IMR-90 (cell line): ENCODE results near the gene FLT1. TPM values are rescaled to one million over a fixed set of nuclear protein-coding genes. Genes with fewer than 3 reads are reported as not detected.

Source experiments
- ATAC-seq: fragments of 200-7000 bp; cut with Tn5 transposase; 2 replicates; pipeline ENCODE4 v1.9.1; 2020; ENCODE audit warnings: low read depth, mild to moderate bottlenecking, moderate library complexity
- BruUV-seq: library from RNA; stranded (reverse); fragments of 400-500 nt; replicated peaks from 2 replicates; lab custom pipeline; 2021; lab: Mats Ljungman, UMichigan
- CTCF ChIA-PET: fragments of 300-600 bp; formaldehyde crosslinking; extraction: SDS; loops from one replicate; lab custom pipeline; 2021; ENCODE audit warnings: antibody characterized with exemption; lab: Yijun Ruan, JAX
- POLR2A ChIA-PET: fragments of 300-600 bp; sonication (Branson Sonifier 250); formaldehyde crosslinking; loops from one replicate; lab custom pipeline; 2022; ENCODE audit warnings: antibody characterized with exemption; ENCODE audit not compliant: unreplicated experiment; lab: Charles Lee
- DNase-seq: peaks from one replicate; pipeline ENCODE4 v3.0.0; 2013
- H2AFZ ChIP-seq: replicated peaks from 2 replicates; pipeline ENCODE3; 2013; ENCODE audit warnings: low read length, mild to moderate bottlenecking; ENCODE audit not compliant: poor library complexity
- H2AK5ac ChIP-seq: 2 replicates; pipeline ENCODE4 v1.6.1; 2013; ENCODE audit warnings: low read depth, low read length, inconsistent platforms
- H2AK9ac ChIP-seq: replicated peaks from 2 replicates; pipeline ENCODE3; 2013; ENCODE audit warnings: mild to moderate bottlenecking, low read depth, low read length, moderate library complexity; ENCODE audit not compliant: poor library complexity
- H2BK120ac ChIP-seq: 2 replicates; pipeline ENCODE4 v1.6.1; 2013; ENCODE audit warnings: low read depth, low read length, inconsistent platforms
- H2BK15ac ChIP-seq: 3 replicates; pipeline ENCODE4 v1.6.1; 2013; ENCODE audit warnings: low read depth, low read length, inconsistent platforms
- H2BK20ac ChIP-seq: 2 replicates; pipeline ENCODE4 v1.6.1; 2013; ENCODE audit warnings: low read depth, mild to moderate bottlenecking, inconsistent platforms, low read length, moderate library complexity
- H2BK5ac ChIP-seq: 2 replicates; pipeline ENCODE4 v1.6.1; 2013; ENCODE audit warnings: mild to moderate bottlenecking, low read depth, low read length, inconsistent platforms; ENCODE audit not compliant: poor library complexity, severe bottlenecking
- H3K14ac ChIP-seq: replicated peaks from 2 replicates; pipeline ENCODE4 v1.6.1; 2013; ENCODE audit warnings: low read depth, low read length, inconsistent platforms
- H3K18ac ChIP-seq: 2 replicates; pipeline ENCODE4 v1.6.1; 2013; ENCODE audit warnings: low read depth, low read length, control low read depth
- H3K23ac ChIP-seq: 2 replicates; pipeline ENCODE4 v1.6.1; 2013; ENCODE audit warnings: low read depth, low read length, inconsistent platforms
- H3K27ac ChIP-seq: 2 replicates; pipeline ENCODE4 v1.5.1; 2013; ENCODE audit warnings: mild to moderate bottlenecking, control low read depth, low read length; ENCODE audit not compliant: insufficient read depth
- H3K27me3 ChIP-seq: 2 replicates; pipeline ENCODE4 v1.6.1; 2013; ENCODE audit warnings: low read length; ENCODE audit not compliant: control insufficient read depth, insufficient read depth
- H3K36me3 ChIP-seq: 2 replicates; pipeline ENCODE4 v1.6.1; 2013; ENCODE audit warnings: low read length, mixed read lengths; ENCODE audit not compliant: control insufficient read depth, insufficient read depth
- H3K4ac ChIP-seq: 2 replicates; pipeline ENCODE4 v1.6.1; 2013; ENCODE audit warnings: low read depth, low read length, inconsistent platforms
- H3K4me1 ChIP-seq: 2 replicates; pipeline ENCODE4 v1.6.1; 2013; ENCODE audit warnings: low read length, mixed read lengths; ENCODE audit not compliant: control insufficient read depth, insufficient read depth
- H3K4me2 ChIP-seq: 2 replicates; pipeline ENCODE4 v1.6.1; 2013; ENCODE audit warnings: low read depth, mild to moderate bottlenecking, control low read depth, low read length, moderate library complexity
- H3K4me3 ChIP-seq: 2 replicates; pipeline ENCODE4 v1.5.1; 2013; ENCODE audit warnings: low read depth, mild to moderate bottlenecking, control low read depth, low read length, moderate library complexity; ENCODE audit not compliant: insufficient read depth
- H3K56ac ChIP-seq: 2 replicates; pipeline ENCODE4 v1.6.1; 2013; ENCODE audit warnings: low read length, inconsistent platforms; ENCODE audit not compliant: insufficient read depth; ENCODE audit errors: extremely low read depth
- H3K79me1 ChIP-seq, 2 experiments: 2 replicates each; pipeline ENCODE4 v1.6.1; 2013; ENCODE audit warnings: low read length in 2 of 2, inconsistent platforms in 1 of 2, low read depth in 1 of 2
- H3K9ac ChIP-seq: 2 replicates; pipeline ENCODE4 v1.6.1; 2013; ENCODE audit warnings: low read depth, low read length, control low read depth
- H3K9me1 ChIP-seq: 2 replicates; pipeline ENCODE4 v1.6.1; 2013; ENCODE audit warnings: low read length, inconsistent platforms; ENCODE audit not compliant: insufficient read depth
- H3K9me3 ChIP-seq: 2 replicates; pipeline ENCODE4 v1.6.1; 2013; ENCODE audit warnings: low read length; ENCODE audit not compliant: control insufficient read depth, insufficient read depth
- H4K20me1 ChIP-seq: 2 replicates; pipeline ENCODE4 v1.6.1; 2013; ENCODE audit warnings: low read length, inconsistent platforms; ENCODE audit not compliant: insufficient read depth
- H4K5ac ChIP-seq: 2 replicates; pipeline ENCODE4 v1.6.1; 2013; ENCODE audit warnings: mild to moderate bottlenecking, low read depth, low read length, control low read depth
- H4K8ac ChIP-seq, 2 experiments: 2 replicates each; pipeline ENCODE4 v1.6.1; 2013; ENCODE audit warnings: low read depth in 2 of 2, low read length in 2 of 2, control low read depth in 1 of 2, inconsistent platforms in 1 of 2
- H4K91ac ChIP-seq: 2 replicates; pipeline ENCODE4 v1.6.1; 2013; ENCODE audit warnings: low read depth, low read length, inconsistent platforms; ENCODE audit not compliant: insufficient read depth
- CEBPB ChIP-seq: IDR thresholded peaks from 2 replicates; pipeline ENCODE4 v1.6.1; 2012; ENCODE audit warnings: low read depth, low read length, improper control_type of control experiment
- CHD1 ChIP-seq: IDR thresholded peaks from 2 replicates; pipeline ENCODE4 v1.6.1; 2012; ENCODE audit warnings: low read depth, low read length, improper control_type of control experiment
- MAZ ChIP-seq: IDR thresholded peaks from 2 replicates; pipeline ENCODE4 v1.6.1; 2012; ENCODE audit warnings: low read depth, mild to moderate bottlenecking, low read length, improper control_type of control experiment, moderate library complexity, borderline replicate concordance
- RAD21 ChIP-seq: IDR thresholded peaks from 2 replicates; pipeline ENCODE4 v1.6.1; 2012; ENCODE audit warnings: low read length, improper control_type of control experiment
- RCOR1 ChIP-seq: IDR thresholded peaks from 2 replicates; pipeline ENCODE4 v1.6.1; 2012; ENCODE audit warnings: mild to moderate bottlenecking, low read length, improper control_type of control experiment; ENCODE audit not compliant: insufficient replicate concordance
- SMC3 ChIP-seq: fragments of 150-350 bp; IDR thresholded peaks from 2 replicates; pipeline ENCODE4 v1.6.1; 2016; ENCODE audit warnings: low read depth, mild to moderate bottlenecking, antibody characterized with exemption, low read length, moderate library complexity
- WGBS, 2 experiments: methylation state at CpG; one replicate each; pipeline versions ENCODE4 v1.1.5 to v1.1.7; 2013; ENCODE audit warnings: missing lambda C conversion rate in 2 of 2; ENCODE audit not compliant: insufficient read length in 1 of 2; ENCODE audit errors: extremely low coverage in 2 of 2; 5-methylcytosine and 5-hydroxymethylcytosine counted together
- dilution Hi-C: fragments of 300-500 bp; cut with HindIII; formaldehyde crosslinking; loops from one replicate; pipeline ENCODE4 v1.14.3; 2018; ENCODE audit warnings: low sequenced_read_pairs; ENCODE audit not compliant: unreplicated experiment
- in situ Hi-C: fragments of 300-500 bp; cut with MboI; formaldehyde crosslinking; loops from 3 replicates; pipeline ENCODE4 v1.14.3; 2019; ENCODE audit warnings: low sequenced_read_pairs, inconsistent platforms, mixed read lengths
- intact Hi-C: fragments of 100-400 bp; cut with micrococcal nuclease; formaldehyde crosslinking; loops from 2 replicates; pipeline ENCODE4 v1.10.0; 2022
- polyA plus RNA-seq, 3 experiments: library from polyadenylated mRNA; depleted of rRNA; stranded (reverse); fragments of >200 nt; gene quantifications; 2 replicates each; pipeline ENCODE4 v1.2.3, GENCODE V29; 2012; ENCODE audit warnings: low replicate concordance in 1 of 3
- total RNA-seq: library from RNA; depleted of rRNA; stranded (reverse); fragments of >200 nt; gene quantifications from 2 replicates; pipeline ENCODE4 v1.2.3, GENCODE V29; 2012
- TF ChIP-seq, protein P1 (sequence below): fragments of 150-350 bp; IDR thresholded peaks from 2 replicates; pipeline ENCODE4 v1.6.1; 2017; ENCODE audit warnings: mild to moderate bottlenecking, antibody characterized with exemption, low read length, low read depth
- TF ChIP-seq, protein P2 (sequence below): fragments of 150-350 bp; IDR thresholded peaks from 2 replicates; pipeline ENCODE4 v1.6.1; 2016; ENCODE audit warnings: low read depth, mild to moderate bottlenecking, low read length, moderate library complexity, borderline replicate concordance

The FLT1 gene
- total and polyA plus RNA-seq, 2 of the 4 experiments (the other 2 are of a cell fraction) = 4.5 to 10.4 TPM

DNA sequence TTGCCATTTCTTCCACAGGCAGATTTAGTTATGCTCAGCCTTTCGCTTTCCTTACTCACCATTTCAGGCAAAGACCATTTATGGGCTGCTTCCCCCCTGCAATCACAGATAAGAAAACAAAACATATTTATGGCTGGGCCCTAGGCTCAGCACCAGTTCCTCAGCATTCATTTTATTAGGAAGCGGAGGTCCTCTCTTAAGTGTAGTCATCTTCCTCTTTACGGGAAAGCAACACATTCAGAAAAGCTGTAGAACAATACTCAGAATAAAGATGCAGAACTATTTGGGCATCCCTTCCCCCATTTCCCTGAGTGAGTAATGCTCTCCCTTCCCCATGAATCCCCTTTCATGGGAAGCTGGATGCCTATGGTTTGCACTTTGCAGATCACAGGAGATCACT is 27.9 kb downstream of the FLT1 start:
- no peak overlapping the region for H2AK5ac ChIP-seq

More for the DNA sequence above, 27.9 kb downstream of the FLT1 start:
- Histone ChIP-seq H3K9me3 (no peaks in the 10 kb centered on the region), H3K79me1 (peaks cover 11 to 28% of the 10 kb centered on the region in 2 experiments), H3K4me3 (no peak overlapping the region), H2BK15ac (no peak overlapping the region), H3K27ac (no peak overlapping the region), H4K91ac (no peak overlapping the region), H3K23ac (no peak overlapping the region), H2BK20ac (no peak overlapping the region), H2AK9ac (no peak overlapping the region), H3K18ac (no peak overlapping the region), H3K14ac (no peak overlapping the region), H4K20me1 (no peaks in the 10 kb centered on the region), H3K9me1 (peaks cover 10% of the 10 kb centered on the region), H3K36me3 (no peaks in the 10 kb centered on the region), H2BK5ac (no peak overlapping the region), H2AFZ (no peak overlapping the region), H4K8ac (no peak overlapping the region), H3K4me2 (peak overlapping the region; percentile 15; the same call in 1 of the 2 replicates), H3K4me1 (no peaks in the 10 kb centered on the region; the same call in 1 of the 2 replicates), H3K9ac (no peak overlapping the region), H3K56ac (no peak overlapping the region), H4K5ac (no peak overlapping the region), H3K27me3 (no peaks in the 10 kb centered on the region), H2BK120ac (no peak overlapping the region), H3K4ac (no peak overlapping the region)
- ChIA-PET CTCF (no interaction called here), POLR2A (no interaction called here)
- dilution Hi-C loops (no loop called here), intact Hi-C loops (no loop called here), in situ Hi-C loops (no loop called here)
- DNase-seq (no peak), ATAC-seq (no peak)
- WGBS, 2 experiments = no CpG with 5 or more reads among the region's 3 CpGs
- TF ChIP-seq SMC3 (no peak), CEBPB (no peak), CHD1 (no peak), MAZ (no peak), RCOR1 (no peak), RAD21 (no peak)
- TF ChIP-seq, protein P1, sequence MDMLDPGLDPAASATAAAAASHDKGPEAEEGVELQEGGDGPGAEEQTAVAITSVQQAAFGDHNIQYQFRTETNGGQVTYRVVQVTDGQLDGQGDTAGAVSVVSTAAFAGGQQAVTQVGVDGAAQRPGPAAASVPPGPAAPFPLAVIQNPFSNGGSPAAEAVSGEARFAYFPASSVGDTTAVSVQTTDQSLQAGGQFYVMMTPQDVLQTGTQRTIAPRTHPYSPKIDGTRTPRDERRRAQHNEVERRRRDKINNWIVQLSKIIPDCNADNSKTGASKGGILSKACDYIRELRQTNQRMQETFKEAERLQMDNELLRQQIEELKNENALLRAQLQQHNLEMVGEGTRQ = no peak
- TF ChIP-seq, protein P2, sequence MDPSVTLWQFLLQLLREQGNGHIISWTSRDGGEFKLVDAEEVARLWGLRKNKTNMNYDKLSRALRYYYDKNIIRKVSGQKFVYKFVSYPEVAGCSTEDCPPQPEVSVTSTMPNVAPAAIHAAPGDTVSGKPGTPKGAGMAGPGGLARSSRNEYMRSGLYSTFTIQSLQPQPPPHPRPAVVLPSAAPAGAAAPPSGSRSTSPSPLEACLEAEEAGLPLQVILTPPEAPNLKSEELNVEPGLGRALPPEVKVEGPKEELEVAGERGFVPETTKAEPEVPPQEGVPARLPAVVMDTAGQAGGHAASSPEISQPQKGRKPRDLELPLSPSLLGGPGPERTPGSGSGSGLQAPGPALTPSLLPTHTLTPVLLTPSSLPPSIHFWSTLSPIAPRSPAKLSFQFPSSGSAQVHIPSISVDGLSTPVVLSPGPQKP = no peak
- BruUV-seq = no TSS peak
